Left renal pelvis (tissue), 4 donors: ENCODE measurements around the gene ELOF1. TPM values are rescaled to one million over a fixed set of nuclear protein-coding genes. Genes with fewer than 3 reads are reported as not detected.
"Not testable (repeated sequence)": the region's sequence is repeated elsewhere in the genome, so short reads cannot be mapped to it uniquely, and the experiment has no call there.

ENCODE experiments used
- DNase-seq, 4 donors: peaks; one replicate each; pipeline ENCODE4 v3.0.0-alpha.2; 2013; ENCODE audit warnings: low read depth in 4 of 4, low spot score in 3 of 4
- polyA plus RNA-seq, 4 donors: library from polyadenylated mRNA; unstranded; fragments of 120-200 nt; gene quantifications; one replicate each; pipeline ENCODE4 v1.2.1, GENCODE V29; 2013; ENCODE audit not compliant: insufficient read length in 4 of 4

The ELOF1 gene
- 10 to 100 TPM; 42.2 to 59.9 (median 49.7) TPM for polyA plus RNA-seq

- DNase-seq, result peak; percentile 94 to 96 (median 96)
These were observed at the start of gene ELOF1 for GRCh38 chr19:11558881-11559828. TSS of gene ELOF1 (minus strand) at chr19:11559230. CDS start at chr19:11554347, 4,883 bp downstream.

GRCh38 chr19:11606484-11606883, 47.5 kb upstream of the ELOF1 start:
- DNase-seq, result no peak

GRCh38 chr19:11599704-11600103, 40.7 kb upstream of the ELOF1 start:
- DNase-seq, result not testable (repeated sequence)

DNA sequence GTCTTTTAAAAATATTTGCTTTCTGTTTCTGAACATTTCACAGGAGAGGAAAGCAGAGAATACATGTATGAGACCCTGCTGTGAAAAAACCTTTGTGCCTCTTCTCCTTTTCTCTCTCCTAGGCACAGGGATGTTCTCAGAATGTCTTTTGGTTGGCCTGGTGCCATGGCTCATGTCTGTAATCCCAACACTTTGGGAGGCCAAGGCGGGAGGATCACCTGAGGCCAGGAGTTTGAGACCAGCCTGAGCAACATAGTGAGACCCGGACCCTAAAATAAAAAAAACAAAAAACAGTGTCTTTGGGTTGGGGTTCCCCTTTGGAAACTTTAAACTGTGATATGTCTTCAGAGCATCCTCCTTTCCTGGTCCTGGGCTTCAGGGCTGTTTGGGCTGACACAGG, 39.7 kb upstream of the ELOF1 start:
- DNase-seq, result no peak

DNA sequence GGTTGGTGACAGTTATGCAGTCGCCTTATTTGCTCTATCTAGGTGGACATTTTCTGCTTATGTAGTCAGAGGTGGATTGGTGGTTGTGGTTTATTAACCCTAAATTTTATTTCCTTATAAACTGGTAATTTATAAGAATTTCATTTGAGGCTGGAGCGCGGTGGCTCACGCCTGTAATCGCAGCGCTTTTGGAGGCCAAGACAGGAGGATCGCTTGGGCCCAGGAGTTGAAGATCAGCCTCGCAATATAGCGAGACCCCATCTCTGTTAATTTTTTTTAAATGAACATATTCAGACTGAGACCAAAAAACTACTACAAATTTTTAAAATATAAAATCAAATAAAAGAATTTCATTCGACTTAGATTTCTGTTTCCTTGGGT, 39.1 kb upstream of the ELOF1 start:
- DNase-seq, result peak in 1 of 4 donors; percentile 3

GRCh38 chr19:11597202-11598102, 38.4 kb upstream of the ELOF1 start, which contains the start of gene ZNF627:
TSS of gene ZNF627 (plus strand) at chr19:11597483. CDS start at chr19:11597628, 145 bp downstream.
- peak; percentile 94 to 99 (median 98) for DNase-seq

- no peak for DNase-seq
These were observed 37.1 kb upstream of the ELOF1 start for GRCh38 chr19:11596156-11596555.

GRCh38 chr19:11594084-11594483, 35.1 kb upstream of the ELOF1 start:
- DNase-seq, result no peak

DNA sequence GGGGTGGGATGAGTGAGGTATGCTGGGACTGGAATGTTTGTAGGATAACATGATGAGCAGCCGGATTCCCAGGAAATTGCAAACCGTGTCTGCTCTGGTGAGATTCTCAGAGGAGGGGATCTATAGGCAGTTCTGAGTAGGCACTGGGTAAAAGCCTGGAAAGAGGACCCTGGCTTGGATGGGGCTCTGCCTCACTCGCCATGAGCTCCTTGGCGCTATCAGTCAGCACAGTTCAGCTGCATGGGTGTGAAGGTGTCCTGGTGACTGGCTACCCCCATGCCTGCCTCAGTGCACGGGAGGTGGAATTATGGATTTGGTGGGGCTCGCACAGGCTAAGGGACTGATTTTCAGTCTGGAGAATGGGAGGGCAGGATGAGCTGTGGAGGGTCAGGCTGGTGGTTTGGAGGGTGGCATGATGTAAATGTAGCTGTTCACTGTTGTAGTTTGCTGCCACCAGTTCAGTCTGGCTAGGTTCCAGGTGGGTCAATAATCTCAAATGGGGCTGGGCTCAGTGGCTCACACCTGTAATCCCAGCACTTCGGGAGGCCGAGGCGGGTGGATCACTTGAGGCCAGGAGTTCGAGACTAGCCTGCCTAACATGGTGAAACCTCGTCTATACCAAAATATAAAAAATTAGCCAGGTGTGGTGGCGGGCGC, 29.1 kb upstream of the ELOF1 start:
- DNase-seq, result no peak

- peak in 1 of 4 donors; percentile 26 for DNase-seq
These were observed 28.4 kb upstream of the ELOF1 start for GRCh38 chr19:11587302-11587974.

DNA sequence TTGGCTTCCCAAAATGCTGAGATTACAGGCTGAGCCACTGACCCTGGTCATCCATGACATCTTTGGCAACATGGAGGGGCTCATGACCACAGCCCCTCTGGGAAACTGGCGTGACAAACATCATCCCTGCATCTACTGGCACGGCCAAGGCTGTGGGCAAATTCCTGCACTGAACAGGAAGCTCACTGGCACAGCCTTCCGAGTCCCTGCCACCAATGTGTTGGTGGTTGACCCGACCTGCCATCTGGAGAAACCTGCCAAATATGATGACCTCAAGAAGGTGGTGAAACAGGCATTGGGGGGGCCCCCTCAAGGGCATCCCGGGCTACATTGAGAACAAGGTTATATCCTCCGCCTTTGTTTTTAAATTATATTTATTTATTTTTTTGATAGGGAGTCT, 27.3 kb upstream of the ELOF1 start:
- DNase-seq, result no peak

DNA sequence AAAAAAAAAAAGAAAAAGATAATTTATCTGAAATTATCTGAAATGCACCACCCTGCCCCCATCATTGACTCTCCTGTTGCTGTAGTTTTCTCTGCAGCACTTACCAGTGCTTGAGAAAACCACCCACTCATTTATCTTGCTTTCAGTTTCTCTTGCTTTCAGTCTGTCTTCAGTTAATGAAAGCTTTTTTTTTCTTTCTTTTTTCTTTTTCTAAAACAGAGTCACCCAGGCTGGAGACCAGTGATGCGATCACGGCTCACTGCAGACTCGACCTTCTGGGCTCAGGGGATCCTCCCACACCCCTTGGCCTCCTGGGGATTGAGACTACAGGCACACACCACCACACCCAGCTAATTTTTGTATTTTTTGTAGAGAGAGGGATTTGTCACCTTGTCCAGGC, 22.7 kb upstream of the ELOF1 start:
- DNase-seq, result no peak

DNA sequence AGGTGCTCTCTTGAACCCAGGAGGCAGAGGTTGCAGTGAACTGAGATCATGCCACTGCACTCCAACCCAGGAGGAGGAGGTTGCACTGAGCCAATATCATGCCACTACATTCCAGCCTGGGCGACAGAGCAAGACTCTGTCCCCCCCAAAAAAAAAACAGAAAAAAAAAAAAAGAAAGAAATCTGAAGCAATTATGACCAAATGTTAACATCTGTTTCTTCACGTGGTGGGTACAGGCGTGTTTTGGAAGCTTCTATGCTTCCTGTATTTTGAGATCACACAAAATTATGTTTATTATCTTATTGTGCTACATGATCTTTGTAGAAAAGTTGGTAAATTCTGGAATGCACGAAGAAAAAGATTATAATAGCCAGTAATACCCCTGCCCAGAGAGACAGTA, 21.1 kb upstream of the ELOF1 start:
- no peak for DNase-seq

GRCh38 chr19:11578258-11579142, 19.5 kb upstream of the ELOF1 start:
- peak in 2 of 4 donors; percentile 22 to 31 for DNase-seq

GRCh38 chr19:11577451-11578257, 18.6 kb upstream of the ELOF1 start, which contains the start of gene ACP5:
TSS of gene ACP5 (minus strand) at chr19:11577645. CDS start at chr19:11577317, 328 bp downstream.
- DNase-seq, result no peak

DNA sequence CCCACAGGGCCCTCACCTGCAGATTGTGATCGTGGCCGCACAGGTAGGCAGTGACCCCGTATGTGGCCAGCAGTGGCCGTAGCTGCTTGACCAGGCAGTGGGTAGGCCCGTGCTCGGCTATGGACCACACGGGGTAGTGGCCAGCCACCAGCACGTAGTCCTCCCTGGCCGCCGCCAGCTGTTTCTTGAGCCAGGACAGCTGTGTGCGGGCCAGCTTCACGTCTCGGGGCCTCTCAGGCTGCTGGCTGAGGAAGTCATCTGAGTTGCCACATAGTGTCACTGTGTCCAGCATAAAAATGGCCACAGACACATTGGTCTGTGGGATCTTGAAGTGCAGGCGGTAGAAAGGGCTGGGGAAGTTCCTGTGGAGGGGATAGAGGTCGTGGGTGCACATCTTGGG, 17.2 kb upstream of the ELOF1 start:
- no peak for DNase-seq

DNA sequence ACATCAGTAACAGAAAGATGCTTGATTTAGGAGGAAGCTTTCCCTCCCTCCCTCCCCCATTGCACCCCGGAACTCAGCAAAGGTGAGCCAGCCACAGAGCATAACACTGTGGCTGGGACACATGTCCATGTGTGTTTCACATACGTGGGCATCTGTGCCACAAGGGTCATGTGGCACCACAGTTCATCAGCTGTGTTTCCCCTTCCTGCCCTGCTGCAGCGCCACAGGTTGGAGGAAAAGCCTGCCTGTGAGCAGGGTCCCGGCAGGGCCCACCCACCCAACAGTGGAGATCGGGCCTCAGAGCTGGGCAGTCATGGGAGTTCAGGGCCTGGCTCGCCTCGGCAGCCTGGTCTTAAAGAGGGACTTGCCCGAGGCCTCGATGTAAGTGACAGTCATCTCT, 15.7 kb upstream of the ELOF1 start:
- DNase-seq, result no peak

GRCh38 chr19:11573763-11574162, 14.7 kb upstream of the ELOF1 start:
- not testable (repeated sequence) for DNase-seq
